GM23338 (cell line): ENCODE data around the gene TMEM37. TPM values are rescaled to one million over a fixed set of nuclear protein-coding genes. Genes with fewer than 3 reads are reported as not detected.
A peak's percentile ranks its signal among the peaks of the same experiment; 100 is the strongest.

Experiments used
- ATAC-seq: fragments of 200-7000 bp; cut with Tn5 transposase; 3 replicates; pipeline ENCODE4 v1.9.1; 2020
- DNase-seq: peaks from one replicate; pipeline ENCODE4 v3.0.0-alpha.2; 2015; ENCODE audit warnings: low spot score
- H2AFZ ChIP-seq: fragments of 200-600 bp; sonication (generic); 2 replicates; pipeline ENCODE4 v1.8.0; 2016; ENCODE audit warnings: antibody characterized with exemption, mild to moderate bottlenecking, moderate library complexity
- H3F3A ChIP-seq: fragments of 200-600 bp; sonication (generic); replicated peaks from 2 replicates; pipeline ENCODE4 v1.8.0; 2017; ENCODE audit warnings: antibody characterized with exemption, mixed run types, low read depth
- H3K27ac ChIP-seq: fragments of 200-600 bp; sonication (generic); 2 replicates; pipeline ENCODE4 v1.6.1; 2016; ENCODE audit warnings: low read depth
- H3K27me3 ChIP-seq: fragments of 200-600 bp; sonication (generic); 2 replicates; pipeline ENCODE4 v1.8.0; 2016; ENCODE audit warnings: mild to moderate bottlenecking, mixed run types, moderate library complexity; ENCODE audit not compliant: insufficient read depth
- H3K36me3 ChIP-seq: fragments of 200-600 bp; sonication (generic); 2 replicates; pipeline ENCODE4 v1.8.0; 2016; ENCODE audit warnings: mild to moderate bottlenecking; ENCODE audit not compliant: insufficient read depth
- H3K4me1 ChIP-seq: fragments of 200-600 bp; sonication (generic); 2 replicates; pipeline ENCODE4 v1.8.0; 2016; ENCODE audit warnings: mild to moderate bottlenecking, moderate library complexity; ENCODE audit not compliant: insufficient read depth
- H3K4me2 ChIP-seq: fragments of 200-600 bp; sonication (generic); 2 replicates; pipeline ENCODE4 v1.7.1; 2017; ENCODE audit warnings: mixed run types
- H3K4me3 ChIP-seq: fragments of 200-600 bp; sonication (generic); 2 replicates; pipeline ENCODE4 v1.6.1; 2016; ENCODE audit warnings: mixed run types
- H3K79me2 ChIP-seq: fragments of 200-600 bp; sonication (generic); replicated peaks from 2 replicates; pipeline ENCODE4 v1.8.0; 2017; ENCODE audit warnings: mild to moderate bottlenecking; ENCODE audit not compliant: insufficient read depth
- H3K9me2 ChIP-seq: fragments of 200-600 bp; sonication (generic); 2 replicates; pipeline ENCODE4 v1.8.0; 2017; ENCODE audit not compliant: insufficient read depth
- H4K20me1 ChIP-seq: fragments of 200-600 bp; sonication (generic); replicated peaks from 2 replicates; pipeline ENCODE4 v1.8.0; 2017; ENCODE audit warnings: mild to moderate bottlenecking; ENCODE audit not compliant: insufficient read depth
- H3K27ac Mint-ChIP-seq: 2 replicates; pipeline ENCODE4 v1.8.0; 2020; ENCODE audit warnings: inconsistent platforms, mild to moderate bottlenecking, moderate library complexity, mixed read lengths
- H3K27me3 Mint-ChIP-seq: 3 replicates; pipeline ENCODE4 v1.8.0; 2022; ENCODE audit warnings: low read depth, mild to moderate bottlenecking, moderate library complexity, mixed read lengths, inconsistent platforms; ENCODE audit not compliant: insufficient read depth, poor library complexity
- H3K36me3 Mint-ChIP-seq: 3 replicates; pipeline ENCODE4 v1.8.0; 2021; ENCODE audit warnings: low read depth, mild to moderate bottlenecking, inconsistent platforms, moderate library complexity, mixed read lengths
- H3K4me1 Mint-ChIP-seq: 3 replicates; pipeline ENCODE4 v1.8.0; 2020; ENCODE audit warnings: mild to moderate bottlenecking, inconsistent platforms, mixed read lengths
- H3K4me3 Mint-ChIP-seq: 3 replicates; pipeline ENCODE4 v1.8.0; 2021; ENCODE audit warnings: moderate library complexity, mild to moderate bottlenecking, inconsistent platforms, mixed read lengths
- H3K9me3 Mint-ChIP-seq: 3 replicates; pipeline ENCODE4 v1.8.0; 2020; ENCODE audit warnings: moderate library complexity, mild to moderate bottlenecking, inconsistent platforms, mixed read lengths
- CREB1 ChIP-seq: fragments of 250-450 bp; sonication (Bioruptor Pico); IDR thresholded peaks from 2 replicates; pipeline ENCODE4 v1.5.0; 2020; ENCODE audit warnings: low read depth, mild to moderate bottlenecking, moderate library complexity
- CTCF ChIP-seq, 2 experiments: fragments of 200-600 bp in 1 of 2; sonication (generic) in 1 of 2; conservative IDR thresholded peaks; 2 replicates each; pipeline versions ENCODE4 v1.5.1 to v1.6.1; 2016 to 2017; ENCODE audit warnings: antibody characterized with exemption in 2 of 2, low read depth in 2 of 2, mild to moderate bottlenecking in 2 of 2, moderate library complexity in 1 of 2
- ZNF462 ChIP-seq: fragments of 250-450 bp; sonication (Bioruptor Pico); IDR thresholded peaks from 2 replicates; pipeline ENCODE4 v1.5.0; 2020; ENCODE audit warnings: mild to moderate bottlenecking, moderate library complexity
- polyA plus RNA-seq: library from polyadenylated mRNA; unstranded; fragments of >200 nt; fragmentation: Nextera tagmentation; extraction: Ambion mirVana; gene quantifications from 2 replicates; pipeline ENCODE4 v1.2.1, GENCODE V29; 2016
- total RNA-seq: library from RNA; depleted of rRNA; stranded (reverse); fragments of >200 nt; shearing (Covaris generic); gene quantifications from 2 replicates; pipeline ENCODE4 v1.2.3, GENCODE V29; 2014
- TF ChIP-seq, protein P1 (sequence below): IDR thresholded peaks from one replicate; pipeline ENCODE4 v1.6.1; 2018; ENCODE audit warnings: antibody characterized with exemption; ENCODE audit not compliant: unreplicated experiment

The TMEM37 gene
- total and polyA plus RNA-seq, 2 experiments from 2014 or later = 8.6 to 8.8 TPM

DNA sequence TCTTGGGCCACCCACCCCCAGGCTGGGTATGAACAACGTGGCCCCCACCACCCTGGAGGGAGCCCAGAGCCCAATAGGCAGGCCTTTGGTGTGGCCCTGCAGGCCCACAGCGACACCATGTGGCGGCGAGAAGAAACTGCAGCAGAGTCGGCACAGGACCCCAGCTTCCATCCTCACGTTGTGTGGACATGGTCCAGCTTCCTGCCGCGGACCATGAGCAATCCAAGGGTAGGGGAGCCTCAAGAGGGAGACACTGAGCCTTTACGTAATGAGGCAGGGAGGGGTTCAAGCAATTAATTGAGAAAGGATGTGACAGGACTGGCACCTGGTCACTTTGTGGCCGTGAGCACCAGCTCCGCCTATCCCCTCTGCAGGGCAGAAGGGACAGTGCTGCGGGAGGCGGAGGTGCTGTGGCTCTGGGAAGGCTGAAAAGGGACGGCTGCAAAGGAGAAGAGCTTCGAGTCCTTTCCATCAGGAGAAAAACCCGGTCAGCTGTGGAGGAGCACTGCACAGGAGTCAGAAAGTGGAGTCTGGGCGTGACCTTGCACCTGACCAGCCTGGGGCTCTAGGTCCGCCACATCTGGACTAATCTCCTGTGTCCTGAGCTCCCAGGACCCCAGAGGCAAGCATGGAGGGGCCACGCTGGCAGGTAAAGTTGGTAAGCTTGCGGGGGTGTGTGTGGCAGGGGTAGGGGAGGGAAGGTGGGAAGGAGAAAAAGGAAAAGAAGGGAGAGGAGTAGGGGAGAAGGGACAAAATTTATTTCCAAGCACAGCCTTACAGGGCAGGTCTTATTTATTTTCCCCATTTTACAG, 44.9 kb downstream of the TMEM37 start:
- H3K27ac ChIP-seq = no peak overlapping the region
- H3K9me2 ChIP-seq = no peaks in the 10 kb centered on the region
- DNase-seq = peak; percentile 91
- H3K4me2 ChIP-seq = no peak overlapping the region
- no peak overlapping the region for H3K4me3 ChIP-seq
- no peaks in the 10 kb centered on the region for H3K27me3 ChIP-seq
- no peaks in the 10 kb centered on the region for H3K79me2 ChIP-seq
- no peaks in the 10 kb centered on the region; the same call in 2 of the 3 replicates for H3K9me3 Mint-ChIP-seq
- H4K20me1 ChIP-seq = no peaks in the 10 kb centered on the region
- H3K36me3 ChIP-seq = no peaks in the 10 kb centered on the region
- peak; percentile 89 for ATAC-seq
- no peak overlapping the region; the same call in 1 of the 2 replicates for H2AFZ ChIP-seq
- peak overlapping the region; percentile 58; the same call in 1 of the 2 replicates for H3K27ac Mint-ChIP-seq
- no peaks in the 10 kb centered on the region for H3F3A ChIP-seq
- TF ChIP-seq, protein P1, sequence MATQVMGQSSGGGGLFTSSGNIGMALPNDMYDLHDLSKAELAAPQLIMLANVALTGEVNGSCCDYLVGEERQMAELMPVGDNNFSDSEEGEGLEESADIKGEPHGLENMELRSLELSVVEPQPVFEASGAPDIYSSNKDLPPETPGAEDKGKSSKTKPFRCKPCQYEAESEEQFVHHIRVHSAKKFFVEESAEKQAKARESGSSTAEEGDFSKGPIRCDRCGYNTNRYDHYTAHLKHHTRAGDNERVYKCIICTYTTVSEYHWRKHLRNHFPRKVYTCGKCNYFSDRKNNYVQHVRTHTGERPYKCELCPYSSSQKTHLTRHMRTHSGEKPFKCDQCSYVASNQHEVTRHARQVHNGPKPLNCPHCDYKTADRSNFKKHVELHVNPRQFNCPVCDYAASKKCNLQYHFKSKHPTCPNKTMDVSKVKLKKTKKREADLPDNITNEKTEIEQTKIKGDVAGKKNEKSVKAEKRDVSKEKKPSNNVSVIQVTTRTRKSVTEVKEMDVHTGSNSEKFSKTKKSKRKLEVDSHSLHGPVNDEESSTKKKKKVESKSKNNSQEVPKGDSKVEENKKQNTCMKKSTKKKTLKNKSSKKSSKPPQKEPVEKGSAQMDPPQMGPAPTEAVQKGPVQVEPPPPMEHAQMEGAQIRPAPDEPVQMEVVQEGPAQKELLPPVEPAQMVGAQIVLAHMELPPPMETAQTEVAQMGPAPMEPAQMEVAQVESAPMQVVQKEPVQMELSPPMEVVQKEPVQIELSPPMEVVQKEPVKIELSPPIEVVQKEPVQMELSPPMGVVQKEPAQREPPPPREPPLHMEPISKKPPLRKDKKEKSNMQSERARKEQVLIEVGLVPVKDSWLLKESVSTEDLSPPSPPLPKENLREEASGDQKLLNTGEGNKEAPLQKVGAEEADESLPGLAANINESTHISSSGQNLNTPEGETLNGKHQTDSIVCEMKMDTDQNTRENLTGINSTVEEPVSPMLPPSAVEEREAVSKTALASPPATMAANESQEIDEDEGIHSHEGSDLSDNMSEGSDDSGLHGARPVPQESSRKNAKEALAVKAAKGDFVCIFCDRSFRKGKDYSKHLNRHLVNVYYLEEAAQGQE = no peak
- TF ChIP-seq ZNF462 (CRISPR knock-in tag) = peak; percentile 54; the same call in 1 of the 2 replicates
- peak; percentile 98 for TF ChIP-seq CTCF (conservative IDR thresholded peaks at IDR 0.05; ENCODE audit: low read depth in 2 of 2)
- peak; percentile 53; the same call in 1 of the 2 replicates for TF ChIP-seq CREB1 (CRISPR knock-in tag)
- no peak overlapping the region for H3K4me3 Mint-ChIP-seq
- H3K36me3 Mint-ChIP-seq = no peaks in the 10 kb centered on the region
- H3K4me1 ChIP-seq = peaks cover 7% of the 10 kb centered on the region
- peaks cover 17% of the 10 kb centered on the region for H3K4me1 Mint-ChIP-seq
- H3K27me3 Mint-ChIP-seq = no peaks in the 10 kb centered on the region
